OCI-LY7 (cell line): Measurements from ENCODE around the gene SREBF1. TPM values are rescaled to one million over a fixed set of nuclear protein-coding genes. Genes with fewer than 3 reads are reported as not detected.
A peak's percentile ranks its signal among the peaks of the same experiment; 100 is the strongest.

Experiments
- BruUV-seq: library from RNA; stranded (reverse); fragments of 400-500 nt; replicated peaks from 2 replicates; lab custom pipeline; 2021; lab: Mats Ljungman, UMichigan
- CTCF ChIA-PET: fragments of 300-600 bp; sonication (Branson Sonifier 250); formaldehyde crosslinking; loops from one replicate; lab custom pipeline; 2022; ENCODE audit warnings: antibody characterized with exemption; ENCODE audit not compliant: unreplicated experiment; lab: Charles Lee
- POLR2A ChIA-PET: fragments of 300-600 bp; sonication (Branson Sonifier 250); formaldehyde crosslinking; loops from one replicate; lab custom pipeline; 2022; ENCODE audit warnings: antibody characterized with exemption; lab: Charles Lee
- DNase-seq: peaks from one replicate; pipeline ENCODE4 v3.0.0-alpha.2; 2015; ENCODE audit warnings: low spot score
- H2AFZ ChIP-seq: fragments of 200-600 bp; sonication (generic), shearing (Covaris generic); 2 replicates; pipeline ENCODE4 v1.6.1; 2014; ENCODE audit warnings: mild to moderate bottlenecking, antibody characterized with exemption, low read length, moderate library complexity
- H3K27ac ChIP-seq: fragments of 200-600 bp; sonication (generic); 2 replicates; pipeline ENCODE4 v1.5.1; 2014; ENCODE audit warnings: mixed run types, low read depth, mild to moderate bottlenecking, moderate library complexity, low read length, inconsistent platforms; ENCODE audit not compliant: poor library complexity, severe bottlenecking
- H3K36me3 ChIP-seq: fragments of 200-600 bp; sonication (generic); 2 replicates; pipeline ENCODE4 v1.6.1; 2014; ENCODE audit warnings: mild to moderate bottlenecking, antibody characterized with exemption, low read length, moderate library complexity, mixed read lengths; ENCODE audit not compliant: insufficient read depth
- H3K4me1 ChIP-seq: fragments of 200-600 bp; sonication (generic); 2 replicates; pipeline ENCODE4 v1.5.1; 2014; ENCODE audit warnings: mild to moderate bottlenecking, low read length; ENCODE audit not compliant: insufficient read depth, poor library complexity, severe bottlenecking
- H3K4me2 ChIP-seq: fragments of 200-600 bp; sonication (generic); 2 replicates; pipeline ENCODE4 v1.6.1; 2014; ENCODE audit warnings: mild to moderate bottlenecking, low read length
- H3K4me3 ChIP-seq: fragments of 200-600 bp; sonication (generic); 2 replicates; pipeline ENCODE4 v1.5.1; 2014; ENCODE audit warnings: mild to moderate bottlenecking, low read depth, low read length; ENCODE audit not compliant: poor library complexity, severe bottlenecking
- H3K79me2 ChIP-seq: fragments of 200-600 bp; sonication (generic); 2 replicates; pipeline ENCODE4 v1.6.1; 2016; ENCODE audit warnings: low read depth, mild to moderate bottlenecking, low read length, moderate library complexity, mixed read lengths; ENCODE audit not compliant: insufficient read depth
- H3K9me2 ChIP-seq: fragments of 200-600 bp; sonication (generic); 2 replicates; pipeline ENCODE4 v1.6.1; 2016; ENCODE audit warnings: mild to moderate bottlenecking, low read length, mixed read lengths; ENCODE audit not compliant: insufficient read depth
- H3K9me3 ChIP-seq: fragments of 200-600 bp; sonication (generic); 2 replicates; pipeline ENCODE4 v1.6.1; 2014; ENCODE audit warnings: mild to moderate bottlenecking, mixed run types, low read length, mixed read lengths
- H4K20me1 ChIP-seq: fragments of 200-600 bp; sonication (generic); 2 replicates; pipeline ENCODE4 v1.6.1; 2014; ENCODE audit warnings: mild to moderate bottlenecking, antibody characterized with exemption, low read length, moderate library complexity, mixed read lengths; ENCODE audit not compliant: insufficient read depth
- EZH2phosphoT487 ChIP-seq: fragments of 200-600 bp; sonication (generic); IDR thresholded peaks from 2 replicates; pipeline ENCODE4 v1.6.1; 2018; ENCODE audit warnings: low read depth, borderline replicate concordance, mild to moderate bottlenecking, mixed run types, antibody characterized with exemption, low read length, moderate library complexity, mixed read lengths
- intact Hi-C: fragments of 100-400 bp; cut with micrococcal nuclease; formaldehyde crosslinking; loops from one replicate; pipeline ENCODE4 v1.10.0; 2022; ENCODE audit not compliant: unreplicated experiment
- total RNA-seq, 2 experiments: library from RNA; depleted of rRNA in 1 of 2; stranded (reverse); fragments of >200 nt in 1 of 2; shearing (Covaris generic) in 1 of 2; gene quantifications; 2 replicates each; pipeline ENCODE4 v1.2.3, GENCODE V29; 2014 to 2022
- TF ChIP-seq, protein P1 (sequence below): fragments of 200-600 bp; sonication (generic); conservative IDR thresholded peaks from 2 replicates; pipeline ENCODE4 v1.5.1; 2014; ENCODE audit warnings: mild to moderate bottlenecking, antibody characterized with exemption, low read length, moderate library complexity, mixed read lengths

Gene SREBF1
- total RNA-seq, 2 experiments from 2014 or later = 70.4 to 187 TPM

DNA sequence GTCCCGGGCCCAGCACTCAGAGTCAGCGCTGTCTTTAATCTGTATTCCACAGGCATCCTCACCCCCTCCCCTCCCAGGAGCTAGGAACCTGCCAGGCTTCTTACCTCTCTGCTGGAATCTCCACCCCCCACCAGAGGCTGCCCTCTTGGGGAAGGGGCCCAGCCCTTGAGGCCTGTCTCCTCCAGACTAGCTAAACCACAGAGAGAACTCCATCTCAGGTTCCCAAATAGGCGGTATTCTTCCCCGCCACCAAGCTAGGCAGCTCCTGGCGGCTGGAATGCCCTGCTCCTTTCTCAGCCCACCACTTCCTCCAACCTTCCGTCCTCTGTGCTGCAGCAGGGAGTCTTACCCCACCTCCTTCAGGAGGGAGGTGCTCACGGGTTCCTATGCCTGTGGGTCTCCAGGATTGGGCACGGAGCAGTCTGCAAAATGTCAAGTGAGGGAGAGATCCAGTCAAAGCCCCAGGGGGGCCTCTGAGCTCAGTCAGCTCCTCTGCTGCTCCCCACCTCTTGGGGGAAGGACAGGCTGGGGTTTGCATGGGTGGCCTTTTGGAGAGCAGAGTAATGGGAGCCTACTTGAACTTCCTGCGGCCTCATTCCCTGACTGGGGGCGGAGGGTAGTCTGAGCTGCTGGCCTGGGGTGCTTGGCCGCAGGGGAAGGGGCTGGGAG lies 55.7 kb downstream of the SREBF1 start:
- CTCF ChIA-PET = interaction anchor here (0.7 kb wide), 1 partner anchor 15 kb away, joined by 3 read pairs; no protein-coding TSS in a partner anchor
- Histone ChIP-seq H2AFZ (no peak overlapping the region), H4K20me1 (no peaks in the 10 kb centered on the region), H3K4me2 (peak overlapping the region; percentile 89), H3K79me2 (no peaks in the 10 kb centered on the region), H3K36me3 (no peaks in the 10 kb centered on the region), H3K9me3 (no peaks in the 10 kb centered on the region), H3K4me3 (no peak overlapping the region), H3K27ac (peak overlapping the region; percentile 99), H3K4me1 (peaks cover 60% of the 10 kb centered on the region), H3K9me2 (no peaks in the 10 kb centered on the region)
- intact Hi-C loops = no loop called here
- TF ChIP-seq, protein P1, sequence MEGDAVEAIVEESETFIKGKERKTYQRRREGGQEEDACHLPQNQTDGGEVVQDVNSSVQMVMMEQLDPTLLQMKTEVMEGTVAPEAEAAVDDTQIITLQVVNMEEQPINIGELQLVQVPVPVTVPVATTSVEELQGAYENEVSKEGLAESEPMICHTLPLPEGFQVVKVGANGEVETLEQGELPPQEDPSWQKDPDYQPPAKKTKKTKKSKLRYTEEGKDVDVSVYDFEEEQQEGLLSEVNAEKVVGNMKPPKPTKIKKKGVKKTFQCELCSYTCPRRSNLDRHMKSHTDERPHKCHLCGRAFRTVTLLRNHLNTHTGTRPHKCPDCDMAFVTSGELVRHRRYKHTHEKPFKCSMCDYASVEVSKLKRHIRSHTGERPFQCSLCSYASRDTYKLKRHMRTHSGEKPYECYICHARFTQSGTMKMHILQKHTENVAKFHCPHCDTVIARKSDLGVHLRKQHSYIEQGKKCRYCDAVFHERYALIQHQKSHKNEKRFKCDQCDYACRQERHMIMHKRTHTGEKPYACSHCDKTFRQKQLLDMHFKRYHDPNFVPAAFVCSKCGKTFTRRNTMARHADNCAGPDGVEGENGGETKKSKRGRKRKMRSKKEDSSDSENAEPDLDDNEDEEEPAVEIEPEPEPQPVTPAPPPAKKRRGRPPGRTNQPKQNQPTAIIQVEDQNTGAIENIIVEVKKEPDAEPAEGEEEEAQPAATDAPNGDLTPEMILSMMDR = no peak
- no peak for TF ChIP-seq EZH2phosphoT487
- no TSS peak for BruUV-seq
- DNase-seq = no peak
- POLR2A ChIA-PET = interaction anchor here (0.5 to 1.4 kb wide), 3 partner anchors 15 to 68 kb away, joined by 3 read pairs; no protein-coding TSS in a partner anchor

DNA sequence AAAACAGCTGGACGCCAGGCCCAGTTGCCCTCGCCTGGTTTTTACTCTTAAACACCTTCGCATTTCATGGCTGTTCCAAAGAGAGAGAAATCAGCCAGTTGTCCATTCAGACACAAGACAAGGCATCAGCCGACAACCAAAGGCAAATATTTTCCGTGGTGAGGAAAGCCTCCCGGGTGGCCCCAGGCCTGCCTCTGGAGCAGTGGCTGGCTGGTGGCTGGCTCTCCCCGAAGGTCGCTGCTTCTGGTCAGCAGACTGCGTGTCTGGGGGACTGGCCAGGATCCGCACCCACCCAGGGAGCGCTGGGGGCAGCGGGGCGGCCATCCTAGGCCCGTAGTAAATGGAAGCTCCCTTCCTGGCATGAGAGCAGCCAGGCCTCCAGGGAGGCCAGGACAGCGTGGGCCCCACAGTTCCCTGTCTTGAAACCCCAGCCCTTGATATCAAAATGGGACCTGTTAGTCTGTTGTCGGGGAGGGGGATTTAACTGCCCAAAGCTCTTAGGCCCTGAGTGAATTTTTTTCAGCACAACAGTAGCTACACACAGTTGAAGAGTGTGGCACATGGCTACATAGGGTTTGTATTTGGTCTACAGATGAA lies 57.7 kb downstream of the SREBF1 start:
- intact Hi-C loops = no loop called here
- POLR2A ChIA-PET = interaction anchor here (0.6 kb wide), 1 partner anchor 17 kb away, joined by 3 read pairs; no protein-coding TSS in a partner anchor
- no peaks in the 10 kb centered on the region for H4K20me1 ChIP-seq

More for the DNA sequence above, 57.7 kb downstream of the SREBF1 start:
- TF ChIP-seq, protein P1 = no peak
- TF ChIP-seq EZH2phosphoT487 = no peak
- Histone ChIP-seq H3K79me2 (no peaks in the 10 kb centered on the region), H3K9me3 (no peaks in the 10 kb centered on the region), H3K4me3 (no peak overlapping the region), H3K4me2 (no peak overlapping the region), H3K9me2 (no peaks in the 10 kb centered on the region), H2AFZ (no peak overlapping the region), H3K4me1 (peaks cover 47% of the 10 kb centered on the region), H3K27ac (no peak overlapping the region), H3K36me3 (no peaks in the 10 kb centered on the region)
- CTCF ChIA-PET = no interaction called here
- no peak for DNase-seq
- no TSS peak for BruUV-seq
